ENCODE data around the gene APLNR.

APLNR gene

DNA sequence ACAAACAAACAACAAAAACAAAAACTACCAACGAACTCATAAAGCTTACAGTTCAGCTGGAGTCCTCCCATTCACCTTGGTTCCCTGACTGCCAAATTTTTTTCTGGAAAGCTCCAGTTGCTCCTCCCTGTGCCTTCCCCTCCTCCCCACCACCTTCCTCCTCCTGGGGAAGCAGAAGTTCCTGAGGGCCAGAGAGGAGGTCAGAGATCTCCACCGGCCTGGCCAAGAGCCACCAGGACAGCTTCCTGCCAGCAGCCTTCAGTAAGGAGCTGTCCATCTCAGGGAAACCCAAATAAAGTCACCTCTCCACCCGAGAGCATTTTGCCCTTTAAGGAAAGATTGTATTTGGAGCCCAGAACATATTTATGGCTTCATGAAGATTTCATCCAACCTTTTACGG is 20.0 kb downstream of the APLNR start:
- TF ChIP-seq, protein P1, sequence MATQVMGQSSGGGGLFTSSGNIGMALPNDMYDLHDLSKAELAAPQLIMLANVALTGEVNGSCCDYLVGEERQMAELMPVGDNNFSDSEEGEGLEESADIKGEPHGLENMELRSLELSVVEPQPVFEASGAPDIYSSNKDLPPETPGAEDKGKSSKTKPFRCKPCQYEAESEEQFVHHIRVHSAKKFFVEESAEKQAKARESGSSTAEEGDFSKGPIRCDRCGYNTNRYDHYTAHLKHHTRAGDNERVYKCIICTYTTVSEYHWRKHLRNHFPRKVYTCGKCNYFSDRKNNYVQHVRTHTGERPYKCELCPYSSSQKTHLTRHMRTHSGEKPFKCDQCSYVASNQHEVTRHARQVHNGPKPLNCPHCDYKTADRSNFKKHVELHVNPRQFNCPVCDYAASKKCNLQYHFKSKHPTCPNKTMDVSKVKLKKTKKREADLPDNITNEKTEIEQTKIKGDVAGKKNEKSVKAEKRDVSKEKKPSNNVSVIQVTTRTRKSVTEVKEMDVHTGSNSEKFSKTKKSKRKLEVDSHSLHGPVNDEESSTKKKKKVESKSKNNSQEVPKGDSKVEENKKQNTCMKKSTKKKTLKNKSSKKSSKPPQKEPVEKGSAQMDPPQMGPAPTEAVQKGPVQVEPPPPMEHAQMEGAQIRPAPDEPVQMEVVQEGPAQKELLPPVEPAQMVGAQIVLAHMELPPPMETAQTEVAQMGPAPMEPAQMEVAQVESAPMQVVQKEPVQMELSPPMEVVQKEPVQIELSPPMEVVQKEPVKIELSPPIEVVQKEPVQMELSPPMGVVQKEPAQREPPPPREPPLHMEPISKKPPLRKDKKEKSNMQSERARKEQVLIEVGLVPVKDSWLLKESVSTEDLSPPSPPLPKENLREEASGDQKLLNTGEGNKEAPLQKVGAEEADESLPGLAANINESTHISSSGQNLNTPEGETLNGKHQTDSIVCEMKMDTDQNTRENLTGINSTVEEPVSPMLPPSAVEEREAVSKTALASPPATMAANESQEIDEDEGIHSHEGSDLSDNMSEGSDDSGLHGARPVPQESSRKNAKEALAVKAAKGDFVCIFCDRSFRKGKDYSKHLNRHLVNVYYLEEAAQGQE (IDR thresholded peaks at IDR 0.05; ENCODE audit: insufficient read depth in 1 of 2, low read depth in 2 of 2, low read length in 2 of 2), result peak; percentile 79 to 89
- no peak for TF ChIP-seq SIN3A (IDR thresholded peaks at IDR 0.05; ENCODE audit: borderline replicate concordance, insufficient read depth, low read length)

DNA sequence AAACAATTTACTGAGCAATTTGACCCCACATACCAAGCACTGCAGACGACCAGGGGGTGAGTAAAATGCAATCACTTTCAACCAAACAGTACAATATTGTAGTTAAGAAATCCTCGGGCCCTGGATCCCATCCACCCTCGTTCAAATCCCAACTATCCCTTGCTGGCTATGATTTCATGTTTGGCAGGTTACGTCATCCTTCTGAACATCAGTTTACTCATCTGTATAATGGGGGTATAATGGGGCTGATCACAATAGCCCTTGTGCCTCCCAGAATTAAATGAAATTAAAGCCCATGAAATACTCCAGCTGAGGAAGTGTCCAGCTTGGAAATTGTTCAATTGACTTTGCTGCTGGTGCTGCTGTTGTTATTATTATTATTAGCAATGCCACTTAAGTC is 20.6 kb downstream of the APLNR start:
- TF ChIP-seq, protein P1 (IDR thresholded peaks at IDR 0.05; ENCODE audit: insufficient read depth in 1 of 2, low read depth in 2 of 2, low read length in 2 of 2), result no peak
- TF ChIP-seq POLR2AphosphoS5 (IDR thresholded peaks at IDR 0.05; ENCODE audit: low read depth, low read length) (no peak), TAF1 (IDR thresholded peaks at IDR 0.05; ENCODE audit: borderline replicate concordance, insufficient read depth, low read length) (no peak), SIN3A (IDR thresholded peaks at IDR 0.05; ENCODE audit: borderline replicate concordance, insufficient read depth, low read length) (no peak), FOXP2 (optimal IDR thresholded peaks at IDR 0.05; ENCODE audit: borderline replicate concordance, extremely low read depth, extremely low read length, insufficient read depth) (no peak)

DNA sequence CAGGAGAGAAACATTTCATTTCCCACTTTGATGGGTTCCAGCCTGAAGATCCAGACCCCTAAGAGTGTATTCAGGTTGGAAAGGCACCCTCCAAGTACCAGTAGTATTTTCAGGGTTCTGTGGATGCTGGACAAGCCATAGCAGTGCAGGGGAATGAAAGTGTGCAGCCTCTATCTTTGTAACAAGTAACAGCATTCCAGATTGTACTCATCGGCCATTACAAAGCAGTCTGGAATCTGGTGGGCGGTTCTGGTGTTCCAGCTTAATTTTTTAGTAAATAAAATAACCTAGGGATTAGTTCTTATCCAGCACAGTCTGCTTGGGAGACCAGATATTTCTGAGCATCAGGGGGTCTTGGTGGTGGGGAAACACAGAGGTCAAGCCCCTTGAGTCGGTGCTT is 22.6 kb downstream of the APLNR start:
- TF ChIP-seq FOXP2 (optimal IDR thresholded peaks at IDR 0.05; ENCODE audit: borderline replicate concordance, extremely low read depth, extremely low read length, insufficient read depth), result no peak
- no peak for TF ChIP-seq TAF1 (IDR thresholded peaks at IDR 0.05; ENCODE audit: borderline replicate concordance, insufficient read depth, low read length)
- TF ChIP-seq SIN3A (IDR thresholded peaks at IDR 0.05; ENCODE audit: borderline replicate concordance, insufficient read depth, low read length), result no peak
- TF ChIP-seq, protein P1 (IDR thresholded peaks at IDR 0.05; ENCODE audit: insufficient read depth in 1 of 2, low read depth in 2 of 2, low read length in 2 of 2), result no peak
- no peak for TF ChIP-seq POLR2AphosphoS5 (IDR thresholded peaks at IDR 0.05; ENCODE audit: low read depth, low read length)

DNA sequence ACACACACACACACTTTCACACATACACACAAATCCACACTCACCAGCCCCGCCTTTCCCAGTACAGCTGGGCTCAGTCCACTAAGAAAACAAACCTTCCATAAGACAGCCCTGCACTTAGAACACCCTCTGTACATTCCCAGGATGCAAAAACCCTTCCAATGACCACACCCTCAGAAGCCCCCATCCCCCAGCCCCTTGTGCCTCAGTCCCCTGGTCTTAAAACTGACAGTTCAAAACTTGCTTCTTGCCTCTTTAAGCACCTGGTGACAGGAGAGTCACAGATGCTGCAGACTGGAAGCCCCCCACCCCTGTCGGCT is 23.0 kb downstream of the APLNR start:
- TF ChIP-seq, protein P1 (IDR thresholded peaks at IDR 0.05; ENCODE audit: insufficient read depth in 1 of 2, low read depth in 2 of 2, low read length in 2 of 2), result no peak
- TF ChIP-seq TAF1 (IDR thresholded peaks at IDR 0.05; ENCODE audit: borderline replicate concordance, insufficient read depth, low read length) (no peak), SIN3A (IDR thresholded peaks at IDR 0.05; ENCODE audit: borderline replicate concordance, insufficient read depth, low read length) (no peak), FOXP2 (optimal IDR thresholded peaks at IDR 0.05; ENCODE audit: borderline replicate concordance, extremely low read depth, extremely low read length, insufficient read depth) (no peak), POLR2AphosphoS5 (IDR thresholded peaks at IDR 0.05; ENCODE audit: low read depth, low read length) (no peak)

DNA sequence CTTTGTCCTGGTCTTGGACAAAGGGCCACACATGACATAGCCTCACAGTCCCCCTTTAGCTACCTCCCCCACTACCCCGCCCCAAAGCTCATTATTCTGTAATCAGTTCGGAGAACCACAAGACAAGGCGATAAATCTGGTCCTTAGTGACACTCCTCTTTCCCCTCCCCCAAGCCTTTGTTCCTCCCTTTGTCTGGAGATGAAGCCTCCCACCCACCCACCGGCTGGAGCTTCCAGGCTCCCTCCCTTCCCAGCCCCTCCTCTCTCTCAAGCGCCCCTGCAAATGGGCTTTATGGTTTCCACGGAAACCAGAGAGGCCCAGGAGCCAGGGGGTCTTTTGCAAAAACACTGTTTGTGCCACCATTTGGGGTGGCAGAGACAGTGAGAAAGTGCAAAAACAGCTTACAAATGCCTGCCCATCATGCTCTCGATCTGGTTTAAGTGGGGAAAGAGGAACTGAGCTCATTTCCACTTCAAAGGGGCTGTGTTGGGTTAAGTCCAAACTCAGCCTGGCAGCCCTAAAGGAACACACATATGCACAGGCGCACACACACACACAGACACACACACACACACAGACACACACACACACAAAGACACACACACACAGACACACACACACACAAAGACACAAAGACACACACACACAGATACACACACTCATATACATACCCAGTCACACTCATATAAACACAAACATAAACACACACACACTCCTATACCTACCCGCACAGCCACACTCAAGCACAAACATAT is 23.5 kb downstream of the APLNR start:
- no peak for TF ChIP-seq SIN3A (IDR thresholded peaks at IDR 0.05; ENCODE audit: borderline replicate concordance, insufficient read depth, low read length)
- no peak for TF ChIP-seq POLR2AphosphoS5 (IDR thresholded peaks at IDR 0.05; ENCODE audit: low read depth, low read length)
- TF ChIP-seq, protein P1 (IDR thresholded peaks at IDR 0.05; ENCODE audit: insufficient read depth in 1 of 2, low read depth in 2 of 2, low read length in 2 of 2), result no peak
- TF ChIP-seq TAF1 (IDR thresholded peaks at IDR 0.05; ENCODE audit: borderline replicate concordance, insufficient read depth, low read length), result no peak
- no peak for TF ChIP-seq FOXP2 (optimal IDR thresholded peaks at IDR 0.05; ENCODE audit: borderline replicate concordance, extremely low read depth, extremely low read length, insufficient read depth)
